SU-DHL-6 (cell line): ENCODE results near the gene CCDC7.

Experiments
- H2AFZ ChIP-seq: fragments of 200-600 bp; sonication (generic); 2 replicates; pipeline ENCODE4 v1.6.1; 2014; ENCODE audit warnings: low read depth, mild to moderate bottlenecking, moderate library complexity, mixed read lengths, antibody characterized with exemption, low read length; ENCODE audit not compliant: severe bottlenecking
- H3F3A ChIP-seq: fragments of 200-600 bp; shearing (Covaris generic); 2 replicates; pipeline ENCODE4 v1.6.0; 2016; ENCODE audit warnings: antibody characterized with exemption, mild to moderate bottlenecking; ENCODE audit not compliant: insufficient read depth
- H3K27ac ChIP-seq: fragments of 200-600 bp; sonication (generic); 2 replicates; pipeline ENCODE4 v1.5.1; 2016; ENCODE audit warnings: low read depth, mild to moderate bottlenecking, low read length, moderate library complexity, mixed read lengths
- H3K27me3 ChIP-seq: fragments of 200-600 bp; sonication (generic), shearing (Covaris generic); 2 replicates; pipeline ENCODE4 v1.6.0; 2014; ENCODE audit warnings: mild to moderate bottlenecking, low read length
- H3K36me3 ChIP-seq: fragments of 200-600 bp; sonication (generic); 2 replicates; pipeline ENCODE4 v1.6.1; 2014; ENCODE audit warnings: mild to moderate bottlenecking, low read length, mixed read lengths
- H3K4me2 ChIP-seq: fragments of 300-600, 200-600 bp; shearing (Covaris generic), sonication (generic); 2 replicates; pipeline ENCODE4 v1.6.0; 2014; ENCODE audit warnings: low read length, low read depth, mild to moderate bottlenecking; ENCODE audit not compliant: poor library complexity, severe bottlenecking
- H3K4me3 ChIP-seq: fragments of 200-600 bp; sonication (generic); 2 replicates; pipeline ENCODE4 v1.5.1; 2014; ENCODE audit warnings: antibody characterized with exemption, low read length, mild to moderate bottlenecking, mixed read lengths; ENCODE audit not compliant: insufficient read depth, poor library complexity, severe bottlenecking
- H3K79me2 ChIP-seq: fragments of 200-600 bp; sonication (generic); 2 replicates; pipeline ENCODE4 v1.6.1; 2014; ENCODE audit warnings: mild to moderate bottlenecking, low read length, moderate library complexity; ENCODE audit not compliant: insufficient read depth
- H3K9ac ChIP-seq: fragments of 200-600 bp; sonication (generic); 2 replicates; pipeline ENCODE4 v1.7.0; 2014; ENCODE audit warnings: mild to moderate bottlenecking, low read length
- H3K9me2 ChIP-seq: fragments of 200-600 bp; sonication (generic); replicated peaks from 2 replicates; pipeline ENCODE4 v1.6.1; 2014; ENCODE audit warnings: low read length; ENCODE audit not compliant: insufficient read depth
- H3K9me3 ChIP-seq: fragments of 200-600 bp; sonication (generic); 2 replicates; pipeline ENCODE4 v1.6.1; 2014; ENCODE audit warnings: low read length, mixed read lengths; ENCODE audit not compliant: insufficient read depth
- H4K20me1 ChIP-seq: fragments of 200-600 bp; sonication (generic); 2 replicates; pipeline ENCODE4 v1.6.1; 2014; ENCODE audit warnings: low read depth, mild to moderate bottlenecking, antibody characterized with exemption, low read length, moderate library complexity, mixed read lengths
- EZH2phosphoT487 ChIP-seq: fragments of 200-600 bp; sonication (generic), shearing (Covaris generic); conservative IDR thresholded peaks from 2 replicates; pipeline ENCODE4 v1.6.1; 2018; ENCODE audit warnings: mild to moderate bottlenecking, antibody characterized with exemption, low read length, moderate library complexity, mixed read lengths
- TF ChIP-seq, protein P1 (sequence below): fragments of 200-600 bp; sonication (generic); IDR thresholded peaks from one replicate; pipeline ENCODE4 v1.5.1; 2017; ENCODE audit warnings: antibody characterized with exemption, mild to moderate bottlenecking, low read length, moderate library complexity; ENCODE audit not compliant: insufficient read depth, poor library complexity, severe bottlenecking

The CCDC7 gene

DNA sequence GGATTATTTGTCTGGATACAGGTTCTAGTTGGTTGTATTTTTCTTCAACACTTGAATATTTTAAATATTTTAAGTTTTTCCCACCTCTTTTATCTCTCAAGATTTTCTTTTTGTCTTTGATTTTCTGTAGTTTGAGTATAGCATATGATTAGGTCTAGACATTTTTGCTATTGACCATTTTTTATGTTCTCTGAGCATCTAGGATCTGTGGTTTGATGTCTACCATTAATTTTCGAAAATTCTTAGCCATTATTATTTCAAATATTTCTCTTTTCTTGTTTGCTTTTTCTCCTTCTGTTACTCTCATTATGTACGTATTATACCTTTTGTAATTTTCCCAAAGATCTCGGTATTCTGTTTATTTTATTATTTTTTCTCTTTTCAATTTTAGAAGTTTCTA, 293.0 kb downstream of the CCDC7 start:
- TF ChIP-seq EZH2phosphoT487: no peak
- TF ChIP-seq, protein P1, sequence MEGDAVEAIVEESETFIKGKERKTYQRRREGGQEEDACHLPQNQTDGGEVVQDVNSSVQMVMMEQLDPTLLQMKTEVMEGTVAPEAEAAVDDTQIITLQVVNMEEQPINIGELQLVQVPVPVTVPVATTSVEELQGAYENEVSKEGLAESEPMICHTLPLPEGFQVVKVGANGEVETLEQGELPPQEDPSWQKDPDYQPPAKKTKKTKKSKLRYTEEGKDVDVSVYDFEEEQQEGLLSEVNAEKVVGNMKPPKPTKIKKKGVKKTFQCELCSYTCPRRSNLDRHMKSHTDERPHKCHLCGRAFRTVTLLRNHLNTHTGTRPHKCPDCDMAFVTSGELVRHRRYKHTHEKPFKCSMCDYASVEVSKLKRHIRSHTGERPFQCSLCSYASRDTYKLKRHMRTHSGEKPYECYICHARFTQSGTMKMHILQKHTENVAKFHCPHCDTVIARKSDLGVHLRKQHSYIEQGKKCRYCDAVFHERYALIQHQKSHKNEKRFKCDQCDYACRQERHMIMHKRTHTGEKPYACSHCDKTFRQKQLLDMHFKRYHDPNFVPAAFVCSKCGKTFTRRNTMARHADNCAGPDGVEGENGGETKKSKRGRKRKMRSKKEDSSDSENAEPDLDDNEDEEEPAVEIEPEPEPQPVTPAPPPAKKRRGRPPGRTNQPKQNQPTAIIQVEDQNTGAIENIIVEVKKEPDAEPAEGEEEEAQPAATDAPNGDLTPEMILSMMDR: no peak

DNA sequence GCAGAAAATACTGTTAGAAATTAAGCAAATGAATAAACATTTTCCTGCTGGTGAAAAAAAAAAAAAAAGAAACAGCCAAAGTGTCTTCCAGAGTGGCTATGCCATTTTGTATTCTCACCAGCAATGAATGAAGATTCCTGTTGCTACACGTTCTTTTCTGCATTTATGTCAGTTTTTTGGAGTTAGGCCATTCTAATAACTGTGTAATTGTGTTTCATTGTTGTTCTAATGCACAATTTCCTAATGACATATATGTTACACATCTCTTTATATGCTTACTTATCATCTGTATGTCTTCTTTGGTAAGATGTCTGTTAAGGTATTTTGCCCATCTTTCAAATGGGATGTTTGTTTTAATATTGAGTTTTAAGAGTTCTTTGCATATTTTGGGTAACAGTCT, 298.4 kb downstream of the CCDC7 start:
- Histone ChIP-seq H2AFZ (no peak overlapping the region), H3K4me3 (no peak overlapping the region), H3K27me3 (no peaks in the 10 kb centered on the region), H3K9me2 (no peaks in the 10 kb centered on the region), H4K20me1 (no peaks in the 10 kb centered on the region), H3K79me2 (no peaks in the 10 kb centered on the region), H3K9me3 (no peaks in the 10 kb centered on the region), H3K4me2 (no peak overlapping the region), H3K27ac (no peak overlapping the region), H3K9ac (no peak overlapping the region), H3K36me3 (no peaks in the 10 kb centered on the region), H3F3A (no peaks in the 10 kb centered on the region)
- TF ChIP-seq, protein P1: no peak
- TF ChIP-seq EZH2phosphoT487: no peak

More for the DNA sequence above, 293.0 kb downstream of the CCDC7 start:
- Histone ChIP-seq H3F3A (no peaks in the 10 kb centered on the region), H3K9me3 (no peaks in the 10 kb centered on the region), H3K79me2 (no peaks in the 10 kb centered on the region), H3K9me2 (no peaks in the 10 kb centered on the region), H3K4me2 (no peak overlapping the region), H3K9ac (no peak overlapping the region), H3K27me3 (no peaks in the 10 kb centered on the region), H3K27ac (no peak overlapping the region), H3K4me3 (no peak overlapping the region), H4K20me1 (no peaks in the 10 kb centered on the region), H3K36me3 (no peaks in the 10 kb centered on the region), H2AFZ (no peak overlapping the region)

DNA sequence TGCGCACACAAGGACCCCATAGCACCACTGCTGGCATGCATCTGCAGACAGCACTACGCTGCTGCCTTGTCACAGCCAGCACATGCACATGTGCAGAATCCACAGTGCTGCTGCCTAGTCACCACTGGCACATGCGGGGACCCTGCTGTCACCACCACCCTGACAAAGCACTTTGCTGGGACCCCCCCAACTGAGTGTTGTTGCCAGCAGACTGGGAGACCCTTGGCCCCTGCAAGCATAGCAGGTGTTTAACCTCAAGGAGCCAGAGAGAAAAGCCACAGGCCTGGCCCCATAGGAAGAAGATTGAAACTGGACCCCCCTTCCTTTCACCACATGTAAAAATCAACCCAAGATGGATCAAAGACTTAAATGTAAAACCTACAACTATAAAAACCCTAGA, 300.9 kb downstream of the CCDC7 start:
- no peak overlapping the region for H3K27ac ChIP-seq
- no peaks in the 10 kb centered on the region for H3F3A ChIP-seq
- H3K27me3 ChIP-seq: no peaks in the 10 kb centered on the region
- no peak for TF ChIP-seq EZH2phosphoT487
- TF ChIP-seq, protein P1: no peak
- no peak overlapping the region for H3K4me2 ChIP-seq
- H3K9ac ChIP-seq: no peak overlapping the region
- H3K36me3 ChIP-seq: no peaks in the 10 kb centered on the region
- no peaks in the 10 kb centered on the region for H3K9me2 ChIP-seq
- no peaks in the 10 kb centered on the region for H3K79me2 ChIP-seq
- H3K9me3 ChIP-seq: no peaks in the 10 kb centered on the region
- no peak overlapping the region for H2AFZ ChIP-seq
- no peak overlapping the region for H3K4me3 ChIP-seq
- no peaks in the 10 kb centered on the region for H4K20me1 ChIP-seq
